ENCODE data around the gene CD300A.

DNA sequence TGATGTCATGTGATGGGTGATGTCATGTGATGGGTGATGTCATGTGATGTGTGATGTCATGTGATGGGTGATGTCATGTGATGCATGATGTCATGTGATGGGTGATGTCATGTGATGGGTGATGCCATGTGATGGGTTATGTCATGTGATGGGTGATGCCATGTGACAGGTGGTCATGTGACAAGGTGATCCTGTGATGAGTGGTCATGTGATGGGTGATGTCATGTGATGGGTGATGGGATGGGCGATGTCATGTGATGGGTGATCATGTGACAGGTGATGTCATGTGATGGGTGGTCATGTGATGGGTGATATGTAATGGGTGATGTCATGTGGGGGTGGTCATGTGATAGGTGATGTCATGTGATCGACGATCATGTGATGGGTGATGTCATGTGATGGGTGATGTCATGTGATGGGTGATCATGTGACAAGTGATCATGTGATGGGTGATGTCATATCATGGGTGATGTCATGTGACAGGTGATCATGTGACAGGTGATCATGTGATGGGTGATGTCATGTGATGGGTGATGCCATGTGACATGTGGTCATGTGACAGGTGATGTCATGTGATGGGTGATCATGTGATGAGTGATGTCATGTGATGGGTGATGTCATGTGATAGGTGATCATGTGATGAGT is 47.7 kb downstream of the CD300A start:
- no peak for TF ChIP-seq GATA2 (IDR thresholded peaks at IDR 0.05; ENCODE audit: low read depth, low read length)
- TF ChIP-seq GATA3 (IDR thresholded peaks at IDR 0.05; ENCODE audit: low read depth, low read length), result no peak
